ENCODE measurements around the gene DCTN3.

Gene DCTN3

GRCh38 chr9:34620061-34620994 lies at the start of gene DCTN3:
Gene DCTN3, minus strand, starts transcription at chr9:34620495. Its CDS starts 31 bp downstream, at chr9:34620464.
- peak; percentile 54 for DNase-seq

GRCh38 chr9:34665381-34666250 lies 45.3 kb upstream of the DCTN3 start:
- peak; percentile 75 for DNase-seq

- DNase-seq, result no peak
Observed at GRCh38 chr9:34665067-34665380, 44.7 kb upstream of the DCTN3 start.

- DNase-seq, result peak; percentile 29
Observed at GRCh38 chr9:34664281-34665066, 44.2 kb upstream of the DCTN3 start.

- DNase-seq, result no peak
Observed at GRCh38 chr9:34663303-34663605, 43.0 kb upstream of the DCTN3 start.

GRCh38 chr9:34662526-34663302 lies 42.4 kb upstream of the DCTN3 start, which contains the start of gene CCL27:
Gene CCL27, minus strand, starts transcription at chr9:34662657. Its CDS starts 24 bp downstream, at chr9:34662633.
- DNase-seq, result no peak

- no peak for DNase-seq
Observed at GRCh38 chr9:34659592-34660253, 39.4 kb upstream of the DCTN3 start.

- DNase-seq, result no peak
Observed at GRCh38 chr9:34658461-34658860, 38.2 kb upstream of the DCTN3 start.

GRCh38 chr9:34656992-34657391 lies 36.7 kb upstream of the DCTN3 start:
- no peak for DNase-seq

GRCh38 chr9:34655394-34655793 lies 35.1 kb upstream of the DCTN3 start:
- no peak for DNase-seq

GRCh38 chr9:34654323-34655051 lies 34.2 kb upstream of the DCTN3 start:
- DNase-seq, result no peak

GRCh38 chr9:34653151-34654072 lies 33.1 kb upstream of the DCTN3 start:
- DNase-seq, result no peak

GRCh38 chr9:34652602-34653000 lies 32.3 kb upstream of the DCTN3 start:
- no peak for DNase-seq

GRCh38 chr9:34651876-34652601 lies 31.7 kb upstream of the DCTN3 start, which contains the start of gene IL11RA:
Gene IL11RA, plus strand, starts transcription at chr9:34652185. Its CDS starts 3,033 bp downstream, at chr9:34655218.
- peak; percentile 54 for DNase-seq

- no peak for DNase-seq
Observed at GRCh38 chr9:34651321-34651720, 31.0 kb upstream of the DCTN3 start.

GRCh38 chr9:34650816-34651215 lies 30.5 kb upstream of the DCTN3 start:
- DNase-seq, result no peak

GRCh38 chr9:34648673-34649072 lies 28.4 kb upstream of the DCTN3 start:
- DNase-seq, result no peak

GRCh38 chr9:34647651-34648050 lies 27.4 kb upstream of the DCTN3 start:
- DNase-seq, result no peak

GRCh38 chr9:34647084-34647403 lies 26.7 kb upstream of the DCTN3 start:
- no peak for DNase-seq
